Sigmoid colon (tissue), 7 donors: ENCODE results near the gene MSANTD4. TPM values are rescaled to one million over a fixed set of nuclear protein-coding genes. Genes with fewer than 3 reads are reported as not detected.

Experiments
- DNase-seq: peaks from one replicate; pipeline ENCODE4 v3.0.0-alpha.2; 2019
- H3K27ac ChIP-seq, 4 donors: fragments of 200-600 bp; sonication (generic); one replicate each; pipeline ENCODE4 v1.5.1; 2016 to 2019; ENCODE audit warnings: mild to moderate bottlenecking in 1 of 4
- H3K27me3 ChIP-seq, 3 donors: fragments of 200-600 bp; sonication (generic); one replicate each; pipeline ENCODE4 v1.5.1; 2019; ENCODE audit warnings: mild to moderate bottlenecking in 1 of 3
- H3K36me3 ChIP-seq, 4 donors: fragments of 200-600 bp; sonication (generic); one replicate each; pipeline ENCODE4 v1.5.1; 2016 to 2019
- H3K4me1 ChIP-seq, 4 donors: fragments of 200-600 bp; sonication (generic); one replicate each; pipeline ENCODE4 v1.5.1; 2017 to 2019
- H3K4me3 ChIP-seq, 4 donors: fragments of 200-600 bp; sonication (generic); one replicate each; pipeline ENCODE4 v1.5.1; 2017 to 2019; ENCODE audit warnings: mild to moderate bottlenecking in 2 of 4, moderate library complexity in 1 of 4
- H3K9me3 ChIP-seq, 4 donors: fragments of 200-600 bp in 3 of 4; sonication (generic) in 3 of 4; one replicate each; pipeline versions ENCODE4 v1.5.1 to v1.6.1; 2013 to 2019
- CTCF ChIP-seq, 4 experiments: fragments of 450-650 bp in 3 of 4; fragments of 200-600 bp in 1 of 4; IDR thresholded peaks; one replicate each; pipeline ENCODE4 v1.5.1; 2016 to 2019; ENCODE audit warnings: antibody characterized with exemption in 4 of 4, mild to moderate bottlenecking in 3 of 4, moderate library complexity in 2 of 4
- EP300 ChIP-seq, 4 donors: sonication (generic); formaldehyde crosslinking; IDR thresholded peaks; one replicate each; pipeline ENCODE4 v1.6.1; 2017; ENCODE audit warnings: antibody characterized with exemption in 4 of 4
- POLR2A ChIP-seq, 2 donors: fragments of 450-650 bp; IDR thresholded peaks; one replicate each; pipeline ENCODE4 v1.6.1; 2016; ENCODE audit warnings: antibody characterized with exemption in 2 of 2, mild to moderate bottlenecking in 2 of 2, moderate library complexity in 2 of 2
- POLR2AphosphoS5 ChIP-seq, 4 donors: sonication (generic); formaldehyde crosslinking; IDR thresholded peaks; one replicate each; pipeline ENCODE4 v1.6.1; 2017; ENCODE audit warnings: antibody characterized with exemption in 4 of 4
- WGBS, 2 donors: extraction: QIAGEN DNeasy Blood & Tissue Kit; methylation state at CpG; one replicate each; pipeline ENCODE4 v1.1.7; 2013; 5-methylcytosine and 5-hydroxymethylcytosine counted together
- intact Hi-C: fragments of 100-400 bp; cut with DNase I; formaldehyde crosslinking; loops from one replicate; pipeline ENCODE4 v1.15.1; 2023
- polyA plus RNA-seq, 3 donors: library from polyadenylated mRNA; stranded (reverse); fragments of 200-250 nt; gene quantifications; one replicate each; pipeline ENCODE4 v1.2.3, GENCODE V29; 2013
- total RNA-seq, 4 donors: library from RNA; depleted of rRNA; stranded (reverse); fragments of >200 nt; gene quantifications; one replicate each; pipeline ENCODE4 v1.1.0, GENCODE V29; 2016
- donor health status: healthy with polysubstance abuse.
- donor health status: Bipolar disorder and iron deficiency.
- donor health status: healthy.

The MSANTD4 gene
- total RNA-seq, result 10 to 100 TPM; 18.1 to 35.0 (median 25.6) TPM
- polyA plus RNA-seq, result 1 to 10 TPM; 5.4 to 6.5 (median 5.8) TPM

DNA sequence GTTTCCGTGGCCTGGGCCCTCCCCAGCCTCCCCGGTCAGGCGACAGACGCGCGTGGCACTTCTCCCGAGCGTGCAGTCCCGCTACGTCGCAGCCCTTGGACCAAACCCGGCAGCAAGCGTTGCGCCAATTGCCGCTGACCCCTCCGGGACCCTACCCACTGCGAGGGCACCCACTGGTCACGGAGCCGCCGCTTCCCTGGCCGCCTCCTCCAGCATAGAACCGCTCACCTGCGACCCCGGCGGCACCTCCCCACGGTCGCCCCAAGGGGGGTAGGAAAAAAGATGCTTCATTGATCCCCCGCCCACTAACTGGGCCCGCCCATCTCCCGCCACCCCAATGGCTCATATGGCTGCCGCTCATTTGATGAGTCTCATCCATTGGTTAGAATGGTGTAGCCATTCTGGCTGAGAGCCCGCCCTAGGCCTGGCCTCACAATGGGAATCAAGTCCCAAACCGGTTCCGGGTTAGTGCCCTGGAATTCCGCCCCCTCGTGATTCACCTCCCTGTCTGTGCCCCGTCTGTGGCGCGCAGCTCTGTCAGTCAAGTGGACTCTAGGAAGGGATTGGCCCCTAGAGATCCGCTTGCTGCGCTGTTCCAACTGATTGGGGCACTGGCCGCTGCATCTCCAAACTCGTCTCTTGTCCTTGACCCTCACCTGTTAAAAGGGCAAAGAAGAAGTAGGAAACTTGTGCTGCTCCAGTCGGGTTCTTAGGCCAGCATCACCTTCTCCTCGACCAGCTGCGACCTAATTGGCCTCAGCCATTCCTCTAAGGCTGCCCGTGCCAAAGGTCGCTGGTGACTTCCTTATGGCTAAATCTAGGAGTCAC is at the start of gene MSANTD4:
MSANTD4 (minus strand) TSS at position 274 of the 828 bp plus-strand sequence. CDS start 11,323 bp downstream, outside the sequence.
- Histone ChIP-seq H3K27ac (peak within 1 kb of the TSS; percentile 80 to 89 (median 86)), H3K27me3 (no peaks in the 10 kb centered on the region), H3K4me3 (peak within 1 kb of the TSS; percentile 72 to 93 (median 87)), H3K9me3 (no peaks in the 10 kb centered on the region), H3K36me3 (no peaks in the 10 kb centered on the region), H3K4me1 (peaks cover 0 to 38% (median 29%) of the 10 kb centered on the region in 4 donors)
- 1% methylated on average over 48 of the region's 48 CpGs for WGBS, 2 donors
- intact Hi-C loops, result loop anchor here (1.0 kb wide), 1 partner anchor 55 kb away; the partner anchor contains the start of genes AASDHPPT and KBTBD3
- peak; percentile 100 for DNase-seq
- no peak for TF ChIP-seq POLR2A (IDR thresholded peaks at IDR 0.05)
- no peak for TF ChIP-seq EP300 (IDR thresholded peaks at IDR 0.05)
- TF ChIP-seq POLR2AphosphoS5 (IDR thresholded peaks at IDR 0.05), result peak; percentile 68 to 86 (median 71)
- TF ChIP-seq CTCF (IDR thresholded peaks at IDR 0.05), result no peak

- TF ChIP-seq EP300 (IDR thresholded peaks at IDR 0.05) (no peak), CTCF (IDR thresholded peaks at IDR 0.05) (no peak), POLR2A (IDR thresholded peaks at IDR 0.05) (no peak), POLR2AphosphoS5 (IDR thresholded peaks at IDR 0.05) (no peak)
- Histone ChIP-seq H3K27me3 (no peaks in the 10 kb centered on the region), H3K36me3 (peaks cover 0 to 3% (median 0%) of the 10 kb centered on the region in 4 donors), H3K27ac (no peak overlapping the region), H3K4me1 (peaks cover 0 to 5% (median 1%) of the 10 kb centered on the region in 4 donors), H3K4me3 (no peak overlapping the region), H3K9me3 (peaks cover 0 to 2% (median 0%) of the 10 kb centered on the region in 4 donors)
- intact Hi-C loops, result no loop called here
- DNase-seq, result no peak
- WGBS, 2 donors, result 92 to 96% methylated on average over 3 of the region's 3 CpGs
Measured at GRCh38 chr11:106070606-106071005, 48.6 kb upstream of the MSANTD4 start.

DNA sequence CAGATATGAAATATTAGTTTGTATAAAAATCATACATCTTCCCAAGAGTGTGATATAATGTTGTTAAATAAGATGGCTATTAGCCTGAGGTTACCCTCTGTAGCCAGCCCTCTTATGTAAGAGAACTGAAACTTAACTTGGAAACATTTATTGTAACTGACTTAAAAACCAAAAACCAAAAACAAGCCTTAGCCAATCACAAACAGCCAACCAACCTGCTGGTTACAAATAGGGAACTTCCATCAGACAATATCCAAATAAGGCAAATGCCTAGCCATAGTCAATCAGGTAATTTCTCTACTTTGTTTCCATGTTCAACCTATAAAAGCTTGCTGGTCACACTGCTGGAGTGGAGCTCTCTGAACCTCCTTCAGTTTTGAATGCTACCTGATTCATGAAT is 41.0 kb upstream of the MSANTD4 start:
- H3K4me3 ChIP-seq, result no peak overlapping the region
- H3K27me3 ChIP-seq, result no peaks in the 10 kb centered on the region
- TF ChIP-seq CTCF (IDR thresholded peaks at IDR 0.05), result no peak
- no peak for TF ChIP-seq EP300 (IDR thresholded peaks at IDR 0.05)
- no peak for TF ChIP-seq POLR2A (IDR thresholded peaks at IDR 0.05)
- TF ChIP-seq POLR2AphosphoS5 (IDR thresholded peaks at IDR 0.05), result no peak
- no peaks in the 10 kb centered on the region for H3K9me3 ChIP-seq
- intact Hi-C loops, result no loop called here
- H3K27ac ChIP-seq, result no peak overlapping the region
- DNase-seq, result no peak
- H3K4me1 ChIP-seq, result no peaks in the 10 kb centered on the region
- peaks cover 0 to 6% (median 1%) of the 10 kb centered on the region in 4 donors for H3K36me3 ChIP-seq

DNA sequence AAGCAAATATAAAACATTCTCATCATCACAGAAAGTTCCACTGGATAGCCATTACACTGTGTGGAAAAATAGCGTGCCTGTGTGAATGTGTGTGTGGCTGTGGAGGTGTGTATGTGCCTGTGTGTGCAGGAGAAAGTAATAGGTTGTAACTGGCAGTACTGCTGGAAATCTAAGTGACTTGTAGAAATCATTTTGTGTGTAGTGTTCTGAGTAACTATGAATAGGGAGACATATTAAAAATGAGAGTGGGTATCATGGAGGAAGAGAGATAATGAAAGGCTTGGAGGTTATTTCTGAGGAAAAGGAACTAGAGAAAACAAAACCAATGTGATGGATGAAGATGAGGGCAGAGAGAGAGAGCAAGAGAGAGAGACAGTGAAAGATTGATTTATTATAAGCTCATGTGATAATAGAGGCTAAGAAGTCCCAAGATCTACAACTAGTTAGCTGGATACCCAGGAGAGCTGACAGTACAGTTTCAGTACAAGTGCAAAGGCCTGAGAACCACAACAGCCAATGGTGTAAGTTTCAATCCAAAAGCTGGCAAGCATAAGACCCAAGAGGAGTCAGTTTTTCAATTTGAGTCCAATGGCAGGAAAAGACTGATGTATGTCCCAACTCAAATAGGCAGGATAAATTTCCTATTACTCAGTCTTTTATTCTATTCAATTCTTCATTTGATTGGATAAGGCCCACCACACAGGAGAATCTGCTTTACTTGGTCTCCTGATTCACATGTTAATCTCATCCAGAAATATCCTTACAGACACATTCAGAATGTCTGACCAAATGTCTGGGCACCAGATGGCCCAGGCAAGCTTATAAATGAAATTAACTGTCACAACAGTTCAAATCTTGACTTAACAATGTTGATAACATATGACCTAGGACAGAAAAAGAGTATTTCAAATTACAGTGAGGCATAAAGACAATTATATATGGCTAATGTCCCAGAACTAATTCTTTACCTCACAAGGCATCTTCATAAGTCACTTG is 40.2 kb upstream of the MSANTD4 start:
- Histone ChIP-seq H3K27me3 (no peaks in the 10 kb centered on the region), H3K27ac (no peak overlapping the region), H3K36me3 (peaks cover 0 to 14% (median 1%) of the 10 kb centered on the region in 4 donors), H3K9me3 (no peaks in the 10 kb centered on the region), H3K4me1 (no peaks in the 10 kb centered on the region), H3K4me3 (no peak overlapping the region)
- no peak for TF ChIP-seq POLR2A (IDR thresholded peaks at IDR 0.05)
- TF ChIP-seq EP300 (IDR thresholded peaks at IDR 0.05), result no peak
- TF ChIP-seq POLR2AphosphoS5 (IDR thresholded peaks at IDR 0.05), result no peak
- TF ChIP-seq CTCF (IDR thresholded peaks at IDR 0.05), result no peak
- 94 to 95% methylated on average over 1 of the region's 1 CpG for WGBS, 2 donors
- intact Hi-C loops, result no loop called here
- DNase-seq, result no peak
